Ishikawa (cell line): ENCODE measurements around the gene SPATA2L.

Experiments used
- CEBPB ChIP-seq: IDR thresholded peaks from 2 replicates; pipeline ENCODE4 v1.6.1; 2012
- CREB1 ChIP-seq: IDR thresholded peaks from 2 replicates; pipeline ENCODE4 v1.6.1; 2012; ENCODE audit warnings: low read depth
- EGR1 ChIP-seq: IDR thresholded peaks from 2 replicates; pipeline ENCODE4 v1.6.1; 2012
- EP300 ChIP-seq: IDR thresholded peaks from 2 replicates; pipeline ENCODE4 v1.6.1; 2012; ENCODE audit warnings: borderline replicate concordance
- FOXM1 ChIP-seq: IDR thresholded peaks from 2 replicates; pipeline ENCODE4 v1.6.1; 2012; ENCODE audit warnings: low read depth, borderline replicate concordance
- NFIC ChIP-seq: IDR thresholded peaks from 2 replicates; pipeline ENCODE4 v1.6.1; 2012
- RAD21 ChIP-seq: IDR thresholded peaks from 2 replicates; pipeline ENCODE4 v1.6.1; 2012; ENCODE audit warnings: low read depth
- TAF1 ChIP-seq: IDR thresholded peaks from 2 replicates; pipeline ENCODE4 v1.6.1; 2012; ENCODE audit warnings: low read depth, mild to moderate bottlenecking
- TCF12 ChIP-seq: IDR thresholded peaks from 2 replicates; pipeline ENCODE4 v1.6.1; 2012; ENCODE audit warnings: low read depth
- YY1 ChIP-seq: IDR thresholded peaks from 2 replicates; pipeline ENCODE4 v1.6.1; 2012; ENCODE audit warnings: low read depth
- ZBTB7A ChIP-seq: IDR thresholded peaks from 2 replicates; pipeline ENCODE4 v1.6.1; 2012; ENCODE audit warnings: low read depth
- TF ChIP-seq, protein P1 (sequence below): IDR thresholded peaks from 2 replicates; pipeline ENCODE4 v1.6.1; 2012; ENCODE audit warnings: low read depth, mild to moderate bottlenecking
- TF ChIP-seq, protein P2 (sequence below): IDR thresholded peaks from 2 replicates; pipeline ENCODE4 v1.6.1; 2012

DNA sequence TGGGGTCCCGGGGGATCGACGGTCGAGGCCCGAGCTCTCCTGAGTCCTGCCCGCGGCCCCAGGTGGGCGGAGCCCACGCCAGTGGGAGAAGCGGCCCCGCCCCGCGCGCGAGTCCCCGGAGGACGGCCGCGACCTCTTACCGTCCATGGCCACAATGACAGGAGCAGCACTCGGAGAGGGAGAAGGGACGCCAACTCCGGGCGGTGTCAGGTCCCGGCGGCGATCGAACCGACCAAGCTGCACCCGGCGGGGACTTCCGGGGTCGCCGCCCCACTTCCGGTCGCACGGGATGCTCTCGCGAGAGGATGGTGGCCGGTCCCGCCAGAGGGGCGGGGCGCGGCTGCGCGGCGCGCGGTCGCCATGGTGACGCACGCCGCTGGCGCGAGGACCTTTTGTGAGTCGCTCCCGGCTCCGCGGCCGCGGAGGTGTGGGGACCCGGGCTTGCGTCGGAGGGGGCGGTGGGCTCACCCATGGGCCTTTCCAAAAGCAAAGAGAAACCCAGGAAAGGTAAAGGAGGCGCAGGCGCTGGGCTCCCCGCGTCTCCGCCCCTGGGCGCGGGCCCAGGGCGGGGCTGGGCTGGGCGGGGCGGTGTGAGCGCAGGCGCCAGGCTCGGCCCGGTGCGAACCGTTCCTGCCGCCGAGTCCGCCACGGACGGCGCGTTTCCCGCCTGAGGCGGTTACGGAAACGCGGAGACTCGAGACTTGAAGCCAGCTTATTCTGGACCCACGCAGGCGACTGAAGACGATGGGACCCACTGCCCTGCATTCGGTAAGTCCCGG is 43.9 kb downstream of the SPATA2L start, which contains the start of the genes CHMP1A and SPATA33:
- TF ChIP-seq NFIC (no peak), RAD21 (no peak), TAF1 (peak; percentile 73), EGR1 (no peak), TCF12 (no peak), FOXM1 (no peak), CEBPB (no peak), EP300 (no peak), CREB1 (no peak), ZBTB7A (no peak), YY1 (no peak)
- TF ChIP-seq, protein P1, sequence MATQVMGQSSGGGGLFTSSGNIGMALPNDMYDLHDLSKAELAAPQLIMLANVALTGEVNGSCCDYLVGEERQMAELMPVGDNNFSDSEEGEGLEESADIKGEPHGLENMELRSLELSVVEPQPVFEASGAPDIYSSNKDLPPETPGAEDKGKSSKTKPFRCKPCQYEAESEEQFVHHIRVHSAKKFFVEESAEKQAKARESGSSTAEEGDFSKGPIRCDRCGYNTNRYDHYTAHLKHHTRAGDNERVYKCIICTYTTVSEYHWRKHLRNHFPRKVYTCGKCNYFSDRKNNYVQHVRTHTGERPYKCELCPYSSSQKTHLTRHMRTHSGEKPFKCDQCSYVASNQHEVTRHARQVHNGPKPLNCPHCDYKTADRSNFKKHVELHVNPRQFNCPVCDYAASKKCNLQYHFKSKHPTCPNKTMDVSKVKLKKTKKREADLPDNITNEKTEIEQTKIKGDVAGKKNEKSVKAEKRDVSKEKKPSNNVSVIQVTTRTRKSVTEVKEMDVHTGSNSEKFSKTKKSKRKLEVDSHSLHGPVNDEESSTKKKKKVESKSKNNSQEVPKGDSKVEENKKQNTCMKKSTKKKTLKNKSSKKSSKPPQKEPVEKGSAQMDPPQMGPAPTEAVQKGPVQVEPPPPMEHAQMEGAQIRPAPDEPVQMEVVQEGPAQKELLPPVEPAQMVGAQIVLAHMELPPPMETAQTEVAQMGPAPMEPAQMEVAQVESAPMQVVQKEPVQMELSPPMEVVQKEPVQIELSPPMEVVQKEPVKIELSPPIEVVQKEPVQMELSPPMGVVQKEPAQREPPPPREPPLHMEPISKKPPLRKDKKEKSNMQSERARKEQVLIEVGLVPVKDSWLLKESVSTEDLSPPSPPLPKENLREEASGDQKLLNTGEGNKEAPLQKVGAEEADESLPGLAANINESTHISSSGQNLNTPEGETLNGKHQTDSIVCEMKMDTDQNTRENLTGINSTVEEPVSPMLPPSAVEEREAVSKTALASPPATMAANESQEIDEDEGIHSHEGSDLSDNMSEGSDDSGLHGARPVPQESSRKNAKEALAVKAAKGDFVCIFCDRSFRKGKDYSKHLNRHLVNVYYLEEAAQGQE, result no peak
- TF ChIP-seq, protein P2, sequence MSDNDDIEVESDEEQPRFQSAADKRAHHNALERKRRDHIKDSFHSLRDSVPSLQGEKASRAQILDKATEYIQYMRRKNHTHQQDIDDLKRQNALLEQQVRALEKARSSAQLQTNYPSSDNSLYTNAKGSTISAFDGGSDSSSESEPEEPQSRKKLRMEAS, result peak; percentile 87
